HEK293T (cell line): ENCODE data around the gene SEMA5A.

Source experiments
- BHLHE40 ChIP-seq: fragments of 450-650 bp; IDR thresholded peaks from 2 replicates; pipeline ENCODE4 v1.6.1; 2016; ENCODE audit warnings: mild to moderate bottlenecking, moderate library complexity, borderline replicate concordance
- ELF4 ChIP-seq: fragments of 450-650 bp; IDR thresholded peaks from 2 replicates; pipeline ENCODE4 v1.6.1; 2017; ENCODE audit warnings: antibody characterized with exemption
- FOXA1 ChIP-seq: fragments of 450-650 bp; IDR thresholded peaks from 2 replicates; pipeline ENCODE4 v1.6.1; 2016; ENCODE audit warnings: mild to moderate bottlenecking
- FOXK2 ChIP-seq: fragments of 450-650 bp; IDR thresholded peaks from 2 replicates; pipeline ENCODE4 v1.6.1; 2016; ENCODE audit warnings: mild to moderate bottlenecking
- FOXM1 ChIP-seq: fragments of 450-650 bp; IDR thresholded peaks from 2 replicates; pipeline ENCODE4 v1.6.1; 2017; ENCODE audit warnings: mild to moderate bottlenecking, borderline replicate concordance
- HDGF ChIP-seq: fragments of 450-650 bp; IDR thresholded peaks from 2 replicates; pipeline ENCODE4 v1.6.1; 2017; ENCODE audit warnings: antibody characterized with exemption, borderline replicate concordance
- L3MBTL2 ChIP-seq: fragments of 450-650 bp; conservative IDR thresholded peaks from 2 replicates; pipeline ENCODE4 v1.6.1; 2016; ENCODE audit warnings: mild to moderate bottlenecking
- LEF1 ChIP-seq: fragments of 450-650 bp; IDR thresholded peaks from 2 replicates; pipeline ENCODE4 v1.6.1; 2017; ENCODE audit warnings: mild to moderate bottlenecking, borderline replicate concordance
- NFRKB ChIP-seq: fragments of 450-650 bp; IDR thresholded peaks from 2 replicates; pipeline ENCODE4 v1.6.1; 2016; ENCODE audit warnings: mild to moderate bottlenecking, moderate library complexity
- SP1 ChIP-seq: fragments of 450-650 bp; IDR thresholded peaks from 2 replicates; pipeline ENCODE4 v1.6.1; 2017
- SUZ12 ChIP-seq: fragments of 450-650 bp; IDR thresholded peaks from 2 replicates; pipeline ENCODE4 v1.6.1; 2016; ENCODE audit warnings: mild to moderate bottlenecking
- TARDBP ChIP-seq: fragments of 450-650 bp; IDR thresholded peaks from 2 replicates; pipeline ENCODE4 v1.6.1; 2016
- ZNF384 ChIP-seq: fragments of 450-650 bp; IDR thresholded peaks from 2 replicates; pipeline ENCODE4 v1.6.1; 2016
- TF ChIP-seq, protein P1 (sequence below): fragments of 450-650 bp; IDR thresholded peaks from 2 replicates; pipeline ENCODE4 v1.6.1; 2016

GRCh38 chr5:9294793-9295465 is 250.9 kb downstream of the SEMA5A start:
- TF ChIP-seq FOXM1 (no peak), NFRKB (no peak), BHLHE40 (no peak), HDGF (no peak), SP1 (no peak), ELF4 (no peak), L3MBTL2 (no peak), FOXK2 (no peak), FOXA1 (no peak), TARDBP (no peak), SUZ12 (no peak), LEF1 (no peak), ZNF384 (no peak)
- TF ChIP-seq, protein P1, sequence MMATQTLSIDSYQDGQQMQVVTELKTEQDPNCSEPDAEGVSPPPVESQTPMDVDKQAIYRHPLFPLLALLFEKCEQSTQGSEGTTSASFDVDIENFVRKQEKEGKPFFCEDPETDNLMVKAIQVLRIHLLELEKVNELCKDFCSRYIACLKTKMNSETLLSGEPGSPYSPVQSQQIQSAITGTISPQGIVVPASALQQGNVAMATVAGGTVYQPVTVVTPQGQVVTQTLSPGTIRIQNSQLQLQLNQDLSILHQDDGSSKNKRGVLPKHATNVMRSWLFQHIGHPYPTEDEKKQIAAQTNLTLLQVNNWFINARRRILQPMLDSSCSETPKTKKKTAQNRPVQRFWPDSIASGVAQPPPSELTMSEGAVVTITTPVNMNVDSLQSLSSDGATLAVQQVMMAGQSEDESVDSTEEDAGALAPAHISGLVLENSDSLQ = no peak
